Cardiac muscle cell (in vitro differentiated cells and primary cell): ENCODE results near the gene DYNLRB1. TPM values are rescaled to one million over a fixed set of nuclear protein-coding genes. Genes with fewer than 3 reads are reported as not detected.
"Not testable (repeated sequence)": the region's sequence is repeated elsewhere in the genome, so short reads cannot be mapped to it uniquely, and the experiment has no call there.

Source experiments
- DNase-seq, 2 donors: peaks; one replicate each; pipeline versions ENCODE4 v3.0.0 to v3.0.0-alpha.2; 2010 to 2017; ENCODE audit warnings: low read depth in 1 of 2, low spot score in 1 of 2
- H3K27ac ChIP-seq: fragments of 200-600 bp; sonication (generic); 2 replicates; pipeline ENCODE4 v1.5.1; 2016
- H3K27me3 ChIP-seq: fragments of 200-600 bp; sonication (generic); 2 replicates; pipeline ENCODE4 v1.6.0; 2016; ENCODE audit warnings: control low read depth
- H3K36me3 ChIP-seq: fragments of 200-600 bp; sonication (generic); 2 replicates; pipeline ENCODE4 v1.5.1; 2016; ENCODE audit warnings: control low read depth
- H3K4me1 ChIP-seq: fragments of 200-600 bp; sonication (generic); 2 replicates; pipeline ENCODE4 v1.8.1; 2017; ENCODE audit warnings: low read depth, mild to moderate bottlenecking, mixed run types
- H3K4me3 ChIP-seq: fragments of 200-600 bp; sonication (generic); 2 replicates; pipeline ENCODE4 v1.5.1; 2016; ENCODE audit warnings: mild to moderate bottlenecking
- H3K9me3 ChIP-seq: fragments of 200-600 bp; sonication (generic); 2 replicates; pipeline ENCODE4 v1.5.1; 2017; ENCODE audit warnings: low read depth, mild to moderate bottlenecking, control low read depth
- CTCF ChIP-seq: IDR thresholded peaks from 2 replicates; pipeline ENCODE4 v1.5.1; 2012; ENCODE audit warnings: low read depth, mild to moderate bottlenecking, low read length
- polyA plus RNA-seq: library from polyadenylated mRNA; unstranded; fragments of >200 nt; fragmentation: Nextera tagmentation; extraction: Ambion mirVana; gene quantifications from 2 replicates; pipeline ENCODE4 v1.2.1, GENCODE V29; 2016
- total RNA-seq: library from RNA; depleted of rRNA; stranded (reverse); fragments of >200 nt; gene quantifications from 2 replicates; pipeline ENCODE4 v1.2.3, GENCODE V29; 2016

DYNLRB1 gene
- total and polyA plus RNA-seq, 2 experiments from 2014 or later = 155 to 330 TPM

- no peak for TF ChIP-seq CTCF
- H3K9me3 ChIP-seq = no peaks in the 10 kb centered on the region
- peaks cover 60% of the 10 kb centered on the region for H3K36me3 ChIP-seq
These were observed 36.6 kb upstream of the DYNLRB1 start for GRCh38 chr20:34479627-34480026.

GRCh38 chr20:34482154-34482553, 34.1 kb upstream of the DYNLRB1 start:
- not testable (repeated sequence) for H3K27ac ChIP-seq, H3K27me3 ChIP-seq, H3K9me3 ChIP-seq, H3K4me1 ChIP-seq, DNase-seq, H3K4me3 ChIP-seq
- H3K36me3 ChIP-seq = peaks cover 53% of the 10 kb centered on the region

More at GRCh38 chr20:34479627-34480026, 36.6 kb upstream of the DYNLRB1 start:
- Histone ChIP-seq H3K27me3 (no peaks in the 10 kb centered on the region), H3K4me1 (no peaks in the 10 kb centered on the region), H3K4me3 (no peak overlapping the region), H3K27ac (no peak overlapping the region)
- no peak for DNase-seq

- H3K4me1 ChIP-seq, H3K9me3 ChIP-seq, H3K27ac ChIP-seq, DNase-seq, H3K27me3 ChIP-seq, H3K4me3 ChIP-seq: not testable (repeated sequence)
- H3K36me3 ChIP-seq = peaks cover 43% of the 10 kb centered on the region
These were observed 32.5 kb upstream of the DYNLRB1 start for GRCh38 chr20:34483585-34484220.

- Histone ChIP-seq H3K27ac (no peak overlapping the region), H3K27me3 (no peaks in the 10 kb centered on the region), H3K36me3 (peaks cover 38% of the 10 kb centered on the region), H3K4me1 (no peaks in the 10 kb centered on the region), H3K9me3 (no peaks in the 10 kb centered on the region), H3K4me3 (no peak overlapping the region)
- no peak for TF ChIP-seq CTCF
- DNase-seq = no peak
These were observed 31.1 kb upstream of the DYNLRB1 start for GRCh38 chr20:34485068-34485634.

- Histone ChIP-seq H3K4me1 (no peaks in the 10 kb centered on the region), H3K27ac (no peak overlapping the region), H3K36me3 (peaks cover 38% of the 10 kb centered on the region), H3K27me3 (no peaks in the 10 kb centered on the region), H3K9me3 (no peaks in the 10 kb centered on the region), H3K4me3 (no peak overlapping the region)
- no peak for DNase-seq
- no peak for TF ChIP-seq CTCF
These were observed 24.8 kb upstream of the DYNLRB1 start for GRCh38 chr20:34491226-34491931.

- Histone ChIP-seq H3K27ac (no peak overlapping the region), H3K27me3 (no peaks in the 10 kb centered on the region), H3K4me3 (no peak overlapping the region), H3K4me1 (no peaks in the 10 kb centered on the region), H3K36me3 (peaks cover 38% of the 10 kb centered on the region), H3K9me3 (no peaks in the 10 kb centered on the region)
- DNase-seq = no peak
- no peak for TF ChIP-seq CTCF
These were observed 24.2 kb upstream of the DYNLRB1 start for GRCh38 chr20:34491932-34492509.
